Breast epithelium (tissue), 3 donors: ENCODE results near the gene RAB29.

Experiments
- CTCF ChIP-seq, 3 donors: fragments of 450-650 bp; IDR thresholded peaks; one replicate each; pipeline ENCODE4 v1.5.1; 2016 to 2017; ENCODE audit warnings: antibody characterized with exemption in 3 of 3, mild to moderate bottlenecking in 3 of 3, moderate library complexity in 3 of 3
- POLR2A ChIP-seq: fragments of 450-650 bp; IDR thresholded peaks from one replicate; pipeline ENCODE4 v1.6.1; 2016; ENCODE audit warnings: antibody characterized with exemption, mild to moderate bottlenecking, moderate library complexity
- POLR2AphosphoS5 ChIP-seq, 3 donors: sonication (generic); formaldehyde crosslinking; IDR thresholded peaks; one replicate each; pipeline ENCODE4 v1.6.1; 2017; ENCODE audit warnings: antibody characterized with exemption in 3 of 3

DNA sequence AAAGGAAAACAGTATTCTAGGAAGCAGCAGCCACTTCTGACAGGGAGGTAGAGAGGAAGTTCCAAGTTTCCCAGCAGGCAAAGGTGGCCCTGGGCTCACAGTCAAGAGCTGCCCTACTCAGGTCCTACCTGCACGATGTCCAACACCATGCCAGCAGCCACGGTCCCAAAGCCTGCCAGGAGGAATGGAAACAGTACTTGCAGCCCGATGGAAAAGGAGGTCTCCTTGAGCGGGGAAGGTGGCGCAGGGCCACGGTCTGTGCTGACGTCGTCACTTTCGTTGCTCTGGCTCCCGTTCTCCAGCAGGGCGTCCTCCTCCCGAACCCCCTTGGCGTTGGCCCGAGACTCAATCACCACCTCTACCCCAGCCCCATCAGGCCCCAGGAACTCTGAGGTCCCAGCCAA is 34.7 kb upstream of the RAB29 start:
- TF ChIP-seq CTCF (IDR thresholded peaks at IDR 0.05) (no peak), POLR2AphosphoS5 (IDR thresholded peaks at IDR 0.05) (no peak), POLR2A (no peak)
